Cardiac septum (tissue), 1 donor: ENCODE data around the gene PALLD. TPM values are rescaled to one million over a fixed set of nuclear protein-coding genes. Genes with fewer than 3 reads are reported as not detected.
"Not testable (repeated sequence)": the region's sequence is repeated elsewhere in the genome, so short reads cannot be mapped to it uniquely, and the experiment has no call there.

ENCODE experiments used
- DNase-seq: peaks from one replicate; pipeline ENCODE4 v3.0.0-alpha.2; 2020; ENCODE audit warnings: low spot score
- intact Hi-C: fragments of 100-400 bp; cut with DNase I; formaldehyde crosslinking; loops from one replicate; pipeline ENCODE4 v1.14.0; 2022
- total RNA-seq: library from RNA; stranded (reverse); fragmentation: NEBNext Ultra II Directional; extraction: Animal tissue kit (Norgen Biotek cat#: 25700); gene quantifications from one replicate; pipeline ENCODE4 v1.2.1, GENCODE V29; 2021
- donor health status: DM: no; HTN: no; CAD: no.

The PALLD gene
- total RNA-seq, 1 donor from 2014 or later = 705 TPM

DNA sequence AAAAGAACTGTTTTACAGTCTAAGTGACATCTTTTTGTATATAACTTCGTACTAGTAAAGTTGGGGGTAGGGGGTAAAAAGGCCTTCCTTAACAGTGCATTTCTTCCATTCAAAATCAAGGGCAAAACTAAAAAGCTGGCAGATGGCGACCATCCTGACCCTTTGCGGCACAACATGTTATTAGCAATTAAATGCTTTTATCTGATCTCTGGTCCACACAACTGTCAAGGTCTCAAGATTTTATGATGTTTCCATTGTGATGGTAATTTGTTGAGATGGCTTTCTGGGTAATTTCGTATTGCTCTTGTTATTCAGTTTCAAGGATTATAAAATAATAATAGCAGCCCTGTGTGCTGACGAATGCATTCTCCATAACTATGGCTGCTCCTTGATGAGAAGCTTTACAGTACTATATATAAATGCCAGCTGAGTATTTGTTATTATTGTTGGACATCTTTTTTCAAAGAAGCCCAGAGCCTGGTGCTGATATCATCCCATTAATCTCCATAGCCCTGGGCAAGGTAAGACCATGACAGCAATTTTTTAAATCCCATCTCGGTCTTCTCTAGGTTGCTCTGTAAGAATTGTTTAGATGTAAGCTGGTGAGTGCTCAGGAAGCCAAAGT lies 423.7 kb downstream of the PALLD start:
- intact Hi-C loops = loop anchor here (5.0 to 10.0 kb wide), 6 partner anchors 92 to 746 kb away; partner anchors contain the start of gene CBR4
- DNase-seq = no peak

DNA sequence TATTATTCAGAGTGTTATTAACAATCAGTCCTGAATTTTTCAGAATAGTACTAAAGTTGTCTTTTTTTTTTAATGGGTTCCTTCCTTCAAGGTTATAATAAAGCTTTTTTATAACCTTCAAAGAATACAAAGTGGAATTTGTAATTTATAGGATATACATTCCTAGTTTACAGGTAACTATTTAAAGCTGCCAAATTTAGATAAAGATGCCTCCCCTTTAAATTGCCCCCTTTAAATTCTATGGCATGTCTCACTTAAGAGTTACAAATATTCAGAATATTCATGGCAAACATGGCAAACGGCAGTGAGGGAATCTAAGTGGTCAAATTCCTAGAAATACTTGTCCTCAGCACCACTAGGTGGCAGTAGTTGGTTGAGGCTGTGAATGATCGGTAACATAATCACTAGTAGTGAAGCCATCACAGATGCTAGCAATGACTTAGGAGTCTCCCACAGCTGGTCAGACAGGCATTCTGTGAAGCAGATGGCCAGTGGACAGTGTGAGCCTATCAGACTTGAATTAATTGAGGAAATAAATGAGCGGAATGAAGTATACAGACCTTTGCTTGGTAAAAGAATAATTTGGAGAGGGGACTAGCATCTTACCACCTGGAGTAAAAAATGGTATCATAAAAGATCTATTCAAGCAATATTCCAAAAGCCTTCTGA lies 426.8 kb downstream of the PALLD start:
- intact Hi-C loops = loop anchor here (5.0 to 10.0 kb wide), 6 partner anchors 89 to 749 kb away; partner anchors contain the start of gene CBR4
- no peak for DNase-seq

DNA sequence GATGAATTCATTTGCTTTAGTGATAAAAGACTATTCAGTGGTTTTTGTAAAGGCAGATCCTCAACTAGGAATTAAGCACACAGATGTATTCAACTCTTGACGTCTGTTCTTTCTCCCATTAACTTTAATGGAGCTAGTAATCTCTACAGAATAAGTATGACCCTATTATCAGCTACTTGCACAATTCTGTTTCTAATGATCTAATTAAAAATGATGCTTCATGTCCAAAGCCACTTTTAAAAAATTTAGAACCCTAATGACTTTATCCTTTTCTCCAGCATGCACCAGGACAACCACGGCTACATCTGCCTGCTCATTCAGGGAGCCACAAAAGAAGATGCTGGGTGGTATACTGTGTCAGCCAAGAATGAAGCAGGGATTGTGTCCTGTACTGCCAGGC lies 427.8 kb downstream of the PALLD start:
- no peak for DNase-seq
- intact Hi-C loops = loop anchor here (5.0 to 10.0 kb wide), 6 partner anchors 88 to 750 kb away; partner anchors contain the start of gene CBR4

DNA sequence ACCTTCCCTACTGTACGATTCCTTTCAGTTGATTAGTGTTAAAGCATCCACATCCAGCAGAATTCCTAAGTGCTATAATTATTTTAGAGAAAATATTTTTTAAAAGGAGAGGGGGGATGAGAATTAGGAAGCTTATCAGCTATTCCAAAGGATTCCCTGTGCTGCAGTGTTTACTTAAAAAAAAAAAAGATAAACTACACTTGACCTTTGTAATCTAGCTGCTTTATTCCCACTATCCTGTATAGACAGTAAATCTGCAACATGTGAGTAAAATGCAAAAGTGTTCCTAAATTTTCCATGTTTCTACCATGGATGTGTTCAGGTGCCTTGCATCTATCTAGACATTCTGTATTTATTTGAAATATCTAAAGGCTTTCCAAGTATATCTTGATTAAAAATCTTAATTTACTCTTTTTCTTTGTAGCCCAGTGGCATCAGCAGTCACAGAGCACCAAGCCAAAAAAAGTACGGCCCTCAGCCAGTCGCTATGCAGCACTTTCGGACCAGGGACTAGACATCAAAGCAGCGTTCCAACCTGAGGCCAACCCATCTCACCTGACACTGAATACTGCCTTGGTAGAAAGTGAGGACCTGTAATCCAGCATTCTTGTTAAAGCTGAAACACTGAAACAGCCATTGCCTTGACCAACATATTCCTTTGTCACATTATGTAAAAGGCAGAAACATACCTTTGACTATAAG lies 429.1 kb downstream of the PALLD start:
- no peak for DNase-seq
- intact Hi-C loops = loop anchor here (10.0 kb wide), 1 partner anchor 751 kb away; no protein-coding TSS in a partner anchor

- intact Hi-C loops = loop anchor here (10.0 kb wide), 1 partner anchor 754 kb away; no protein-coding TSS in a partner anchor
- no peak for DNase-seq
Observed at GRCh38 chr4:168928346-168928745, 431.5 kb downstream of the PALLD start.

GRCh38 chr4:168928875-168929274 lies 432.0 kb downstream of the PALLD start:
- DNase-seq = no peak
- intact Hi-C loops = loop anchor here (10.0 kb wide), 1 partner anchor 754 kb away; no protein-coding TSS in a partner anchor

GRCh38 chr4:168930413-168931196 lies 433.8 kb downstream of the PALLD start:
- intact Hi-C loops = no loop called here
- DNase-seq = no peak

GRCh38 chr4:168931215-168931650 lies 434.4 kb downstream of the PALLD start:
- intact Hi-C loops = no loop called here
- DNase-seq = no peak

GRCh38 chr4:168932138-168932537 lies 435.3 kb downstream of the PALLD start:
- intact Hi-C loops = no loop called here
- DNase-seq = no peak

DNA sequence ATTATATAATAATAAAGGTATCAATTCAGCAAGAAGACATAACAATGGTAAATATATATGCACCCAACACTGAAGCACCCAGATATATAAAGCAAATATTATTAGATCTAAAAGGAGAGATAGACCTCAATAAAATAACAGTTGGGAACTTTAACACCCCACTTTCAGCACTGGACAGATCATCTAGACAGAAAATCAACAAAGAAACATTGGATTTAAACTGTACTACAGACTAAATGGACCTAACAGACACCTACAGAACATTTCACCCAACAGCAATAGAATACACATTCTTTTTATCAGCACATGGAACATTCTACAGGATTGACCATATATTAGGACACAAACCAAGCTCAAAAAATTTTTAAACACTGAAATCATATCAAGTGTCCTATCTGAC lies 436.6 kb downstream of the PALLD start:
- intact Hi-C loops = no loop called here
- no peak for DNase-seq

DNA sequence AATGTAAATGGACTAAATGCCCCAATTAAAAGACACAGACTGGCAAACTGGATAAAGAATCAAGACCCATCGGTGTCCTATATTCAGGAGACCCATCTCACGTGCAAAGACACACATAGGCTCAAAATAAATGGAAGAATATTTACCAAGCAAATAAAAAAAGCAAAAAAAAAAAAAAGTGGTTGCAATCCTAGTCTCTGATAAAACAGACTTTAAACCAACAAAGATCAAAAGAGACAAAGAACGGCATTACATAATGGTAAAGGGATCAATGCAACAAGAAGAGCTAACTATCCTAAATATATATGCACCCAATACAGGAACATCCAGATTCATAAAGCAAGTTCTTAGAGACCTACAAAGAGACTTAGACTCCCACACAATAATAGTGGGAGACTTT lies 440.6 kb downstream of the PALLD start:
- intact Hi-C loops, DNase-seq: not testable (repeated sequence)

DNA sequence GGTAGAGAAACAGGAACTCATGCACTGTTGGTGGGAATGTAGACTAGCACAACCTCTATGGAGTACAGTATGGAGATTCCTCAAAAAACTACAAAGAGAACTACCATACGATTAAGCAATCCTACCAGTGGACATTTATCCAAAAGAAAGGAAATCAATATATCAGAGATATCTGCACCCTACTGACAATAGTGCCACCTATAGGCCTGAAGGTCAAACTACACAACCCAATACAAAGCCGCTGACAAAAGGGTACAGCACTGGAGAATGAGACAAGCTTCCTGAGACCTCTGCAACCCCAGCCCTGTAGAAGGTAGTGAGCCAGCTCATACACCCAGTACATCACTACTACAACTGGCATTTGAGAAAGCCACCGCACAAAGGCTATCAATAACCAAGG lies 446.1 kb downstream of the PALLD start:
- intact Hi-C loops = no loop called here
- no peak for DNase-seq

DNA sequence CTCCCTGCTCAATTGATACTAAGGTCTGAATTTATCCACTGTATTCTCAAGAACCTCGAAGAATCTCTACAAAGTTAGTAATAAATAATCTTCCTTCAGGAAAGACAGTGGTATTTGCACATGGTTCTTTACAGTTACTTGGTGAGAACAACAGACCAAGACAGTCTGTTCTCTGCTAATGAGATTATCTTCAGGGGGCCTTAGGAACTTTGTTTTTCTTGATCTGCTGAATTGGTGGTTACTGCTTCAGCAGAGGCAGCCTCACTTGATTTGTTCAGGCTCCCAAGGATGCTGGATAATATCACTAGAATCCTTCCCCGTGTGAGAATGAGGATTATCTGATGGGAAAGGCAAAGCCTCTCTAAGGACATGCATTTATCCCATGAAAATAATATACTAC lies 448.4 kb downstream of the PALLD start:
- no peak for DNase-seq
- intact Hi-C loops = no loop called here

GRCh38 chr4:168952821-168953246 lies 456.0 kb downstream of the PALLD start:
- intact Hi-C loops, DNase-seq: not testable (repeated sequence)

DNA sequence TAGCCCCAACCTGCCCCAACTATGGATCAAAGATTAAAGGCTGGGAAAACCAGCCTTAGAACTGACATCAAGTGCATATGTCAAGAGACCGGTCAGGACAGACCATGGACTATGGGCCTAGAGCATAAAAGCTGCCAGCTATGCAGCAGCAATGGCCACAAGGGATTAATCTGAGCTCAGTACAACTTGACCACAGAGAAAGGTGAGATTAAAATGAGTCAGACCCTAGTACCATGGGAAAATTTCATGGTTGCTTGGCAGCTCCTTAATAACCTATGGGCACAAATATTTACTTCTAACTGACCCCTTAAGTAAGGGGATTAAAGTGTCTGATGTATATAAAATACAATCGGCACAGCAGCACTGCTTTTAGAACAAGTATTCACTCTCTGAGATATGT lies 458.8 kb downstream of the PALLD start:
- intact Hi-C loops = no loop called here

GRCh38 chr4:168960716-168961115 lies 463.9 kb downstream of the PALLD start:
- no peak for DNase-seq
- intact Hi-C loops = no loop called here

More for the DNA sequence above, 458.8 kb downstream of the PALLD start:
- DNase-seq = no peak

GRCh38 chr4:168972596-168972995 lies 475.7 kb downstream of the PALLD start:
- no peak for DNase-seq
- intact Hi-C loops = no loop called here
